Measurements from ENCODE around the gene CDX2. TPM values are rescaled to one million over a fixed set of nuclear protein-coding genes. Genes with fewer than 3 reads are reported as not detected.
A peak's percentile ranks its signal among the peaks of the same experiment; 100 is the strongest.
"Not testable (repeated sequence)": the region's sequence is repeated elsewhere in the genome, so short reads cannot be mapped to it uniquely, and the experiment has no call there.

CDX2 gene
- total RNA-seq, 1 donor from 2014 or later: not detected

DNA sequence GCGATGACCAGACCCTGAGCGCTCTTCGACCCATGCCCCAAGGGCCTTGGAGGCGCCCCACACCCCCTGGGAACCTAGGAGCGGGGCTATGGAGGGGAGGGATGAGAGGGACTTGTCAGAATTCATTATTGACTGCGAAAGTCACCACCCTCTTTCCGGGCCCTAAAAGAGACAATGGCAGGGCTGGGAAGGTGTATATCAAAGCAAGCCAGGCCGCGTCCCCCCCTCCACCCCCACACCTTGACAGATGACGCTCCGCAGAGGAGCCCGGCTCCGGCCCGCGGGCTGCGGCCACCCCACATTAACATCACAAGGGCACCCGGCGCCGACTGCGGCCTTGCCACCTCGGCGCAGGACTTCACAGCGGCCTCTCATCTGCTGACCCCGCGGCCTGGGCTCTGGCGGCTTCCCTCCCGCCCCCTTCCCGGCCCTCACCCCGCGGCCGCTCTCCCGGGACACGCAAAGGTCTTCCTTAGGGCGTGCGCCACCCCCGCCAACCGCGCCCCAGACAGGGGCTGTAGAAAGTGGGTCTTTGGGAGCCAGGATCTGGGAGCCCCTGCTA, 2.4 kb downstream of the CDX2 start:
- DNase-seq (ENCODE audit: low spot score): no peak
- Mint-ChIP-seq H3K4me1 (ENCODE audit: low read depth) (no peaks in the 10 kb centered on the region), H3K9me3 (no peaks in the 10 kb centered on the region), H3K4me3 (ENCODE audit: low read depth) (no peak overlapping the region), H3K27ac (no peak overlapping the region), H3K27me3 (ENCODE audit: low read depth) (peaks cover 83% of the 10 kb centered on the region), H3K36me3 (ENCODE audit: low read depth) (no peaks in the 10 kb centered on the region)
- intact Hi-C loops (cut with micrococcal nuclease): loop anchor here (2.0 to 5.0 kb wide), 2 partner anchors 44 to 144 kb away; no protein-coding TSS in a partner anchor

DNA sequence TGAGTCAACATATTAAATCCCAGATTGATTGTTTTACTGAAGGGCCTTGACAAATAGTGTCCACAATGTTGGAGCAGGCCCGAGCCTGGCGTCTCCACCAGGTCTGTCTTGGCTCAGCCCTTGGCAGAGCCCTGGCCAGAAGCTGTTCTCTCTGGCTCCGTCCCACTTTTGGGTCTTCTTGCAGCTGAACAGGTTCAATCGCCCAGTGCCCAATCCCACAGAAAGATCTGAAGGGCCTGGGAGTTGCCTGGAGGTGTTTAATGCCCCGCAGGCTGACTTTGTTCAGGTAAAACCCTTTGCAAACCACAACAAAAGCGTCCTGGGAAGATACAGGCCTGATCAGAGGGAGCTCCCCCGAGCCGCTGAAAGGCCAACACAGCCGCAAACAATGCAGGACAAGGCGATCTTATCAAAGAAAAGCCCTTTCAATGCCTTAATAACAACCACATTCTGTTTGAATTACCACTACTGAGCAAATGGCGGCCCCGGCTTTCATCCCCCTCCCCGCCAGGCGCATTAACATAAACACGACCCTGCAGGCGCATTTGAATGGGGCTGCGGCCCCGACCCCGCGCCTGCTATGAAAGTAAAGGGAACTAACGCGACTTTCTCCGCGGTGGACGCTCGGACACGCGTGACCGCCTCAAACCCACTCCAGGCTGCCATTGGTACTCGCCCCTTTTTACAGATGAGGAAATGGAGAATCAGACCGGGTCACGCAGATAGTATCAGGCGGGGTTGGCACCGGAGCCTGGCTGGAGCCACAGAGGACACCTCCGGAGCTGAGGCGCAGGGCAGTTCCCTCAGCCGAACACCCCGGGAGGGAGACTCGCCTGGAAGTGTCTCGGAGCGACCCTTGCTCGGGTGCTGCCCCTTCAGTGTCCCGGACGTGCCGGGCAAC, 3.1 kb downstream of the CDX2 start:
- Mint-ChIP-seq H3K4me3 (ENCODE audit: low read depth) (no peak overlapping the region), H3K4me1 (ENCODE audit: low read depth) (no peaks in the 10 kb centered on the region), H3K9me3 (no peaks in the 10 kb centered on the region), H3K36me3 (ENCODE audit: low read depth) (no peaks in the 10 kb centered on the region), H3K27me3 (ENCODE audit: low read depth) (peaks cover 83% of the 10 kb centered on the region), H3K27ac (no peak overlapping the region)
- DNase-seq (ENCODE audit: low spot score): no peak
- intact Hi-C loops (cut with micrococcal nuclease): loop anchor here (2.0 to 5.0 kb wide), 2 partner anchors 43 to 144 kb away; no protein-coding TSS in a partner anchor

- intact Hi-C loops (cut with micrococcal nuclease): loop anchor here (5.0 kb wide), 1 partner anchor 143 kb away; no protein-coding TSS in a partner anchor
- H3K9me3 Mint-ChIP-seq: no peaks in the 10 kb centered on the region
- H3K36me3 Mint-ChIP-seq (ENCODE audit: low read depth): no peaks in the 10 kb centered on the region
- H3K27me3 Mint-ChIP-seq (ENCODE audit: low read depth): peaks cover 81% of the 10 kb centered on the region
- H3K4me3 Mint-ChIP-seq (ENCODE audit: low read depth): no peak overlapping the region
- no peak for DNase-seq (ENCODE audit: low spot score)
- no peak overlapping the region for H3K27ac Mint-ChIP-seq
- peaks cover 2% of the 10 kb centered on the region for H3K4me1 Mint-ChIP-seq (ENCODE audit: low read depth)
Observed at GRCh38 chr13:27965343-27965739, 3.8 kb downstream of the CDX2 start.

GRCh38 chr13:27964741-27965323, 4.3 kb downstream of the CDX2 start:
- Mint-ChIP-seq H3K9me3 (no peaks in the 10 kb centered on the region), H3K4me3 (ENCODE audit: low read depth) (no peak overlapping the region)
- intact Hi-C loops (cut with micrococcal nuclease): loop anchor here (5.0 kb wide), 1 partner anchor 143 kb away; no protein-coding TSS in a partner anchor

DNA sequence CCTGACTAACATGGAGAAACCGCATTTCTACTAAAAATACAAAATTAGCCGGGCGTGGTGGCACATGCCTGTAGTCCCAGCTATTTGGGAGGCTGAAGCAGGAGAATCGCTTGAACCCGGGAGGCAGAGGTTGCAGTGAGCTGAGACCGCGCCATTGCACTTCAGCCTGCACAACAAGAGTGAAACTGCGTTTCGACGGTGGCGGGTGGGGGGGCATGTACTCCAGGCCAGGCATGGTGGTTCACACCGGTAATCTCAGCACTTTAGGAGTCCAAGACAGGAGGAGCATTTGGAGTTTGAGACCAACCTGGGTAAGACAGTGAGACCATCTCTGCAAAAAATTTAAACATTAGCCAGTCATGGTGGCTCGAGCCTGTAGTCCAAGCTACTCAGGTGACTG, 4.9 kb downstream of the CDX2 start:
- H3K9me3 Mint-ChIP-seq; H3K27ac Mint-ChIP-seq; H3K4me1 Mint-ChIP-seq (ENCODE audit: low read depth): not testable (repeated sequence)

More at GRCh38 chr13:27964741-27965323, 4.3 kb downstream of the CDX2 start:
- Mint-ChIP-seq H3K36me3 (ENCODE audit: low read depth) (no peaks in the 10 kb centered on the region), H3K4me1 (ENCODE audit: low read depth) (peaks cover 6% of the 10 kb centered on the region), H3K27ac (no peak overlapping the region), H3K27me3 (ENCODE audit: low read depth) (peaks cover 81% of the 10 kb centered on the region)
- no peak for DNase-seq (ENCODE audit: low spot score)

DNA sequence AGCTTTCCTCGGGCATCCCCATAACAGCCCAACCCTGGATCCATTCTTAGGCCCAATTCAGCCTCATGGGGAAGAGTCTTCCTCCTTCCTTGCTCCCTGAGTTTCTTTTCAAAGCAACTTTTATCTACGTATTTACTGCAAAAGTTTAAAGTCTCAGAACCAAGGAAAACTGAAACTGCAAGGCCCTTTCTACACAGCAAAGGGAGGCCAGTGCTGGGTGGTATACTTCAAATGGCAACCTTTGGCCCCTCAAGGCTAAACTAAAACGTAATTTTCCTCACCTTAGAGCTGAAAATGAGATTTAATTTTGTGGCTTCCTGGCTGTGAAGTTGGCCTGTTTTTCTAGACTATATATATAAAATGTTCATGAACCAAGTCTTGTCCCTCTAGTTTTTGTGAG, 5.6 kb downstream of the CDX2 start:
- H3K4me1 Mint-ChIP-seq (ENCODE audit: low read depth): peaks cover 6% of the 10 kb centered on the region
- no peak for DNase-seq (ENCODE audit: low spot score)
- intact Hi-C loops (cut with micrococcal nuclease): no loop called here
- no peaks in the 10 kb centered on the region for H3K36me3 Mint-ChIP-seq (ENCODE audit: low read depth)
- H3K9me3 Mint-ChIP-seq: no peaks in the 10 kb centered on the region
- peaks cover 85% of the 10 kb centered on the region for H3K27me3 Mint-ChIP-seq (ENCODE audit: low read depth)
- no peak overlapping the region for H3K27ac Mint-ChIP-seq
- H3K4me3 Mint-ChIP-seq (ENCODE audit: low read depth): no peak overlapping the region

More for the DNA sequence above, 4.9 kb downstream of the CDX2 start:
- H3K4me3 Mint-ChIP-seq (ENCODE audit: low read depth); DNase-seq (ENCODE audit: low spot score); H3K36me3 Mint-ChIP-seq (ENCODE audit: low read depth); intact Hi-C loops (cut with micrococcal nuclease): not testable (repeated sequence)
- H3K27me3 Mint-ChIP-seq (ENCODE audit: low read depth): peaks cover 81% of the 10 kb centered on the region

GRCh38 chr13:27962982-27963381, 6.1 kb downstream of the CDX2 start:
- Mint-ChIP-seq H3K4me1 (ENCODE audit: low read depth) (peaks cover 6% of the 10 kb centered on the region), H3K36me3 (ENCODE audit: low read depth) (no peaks in the 10 kb centered on the region)

DNA sequence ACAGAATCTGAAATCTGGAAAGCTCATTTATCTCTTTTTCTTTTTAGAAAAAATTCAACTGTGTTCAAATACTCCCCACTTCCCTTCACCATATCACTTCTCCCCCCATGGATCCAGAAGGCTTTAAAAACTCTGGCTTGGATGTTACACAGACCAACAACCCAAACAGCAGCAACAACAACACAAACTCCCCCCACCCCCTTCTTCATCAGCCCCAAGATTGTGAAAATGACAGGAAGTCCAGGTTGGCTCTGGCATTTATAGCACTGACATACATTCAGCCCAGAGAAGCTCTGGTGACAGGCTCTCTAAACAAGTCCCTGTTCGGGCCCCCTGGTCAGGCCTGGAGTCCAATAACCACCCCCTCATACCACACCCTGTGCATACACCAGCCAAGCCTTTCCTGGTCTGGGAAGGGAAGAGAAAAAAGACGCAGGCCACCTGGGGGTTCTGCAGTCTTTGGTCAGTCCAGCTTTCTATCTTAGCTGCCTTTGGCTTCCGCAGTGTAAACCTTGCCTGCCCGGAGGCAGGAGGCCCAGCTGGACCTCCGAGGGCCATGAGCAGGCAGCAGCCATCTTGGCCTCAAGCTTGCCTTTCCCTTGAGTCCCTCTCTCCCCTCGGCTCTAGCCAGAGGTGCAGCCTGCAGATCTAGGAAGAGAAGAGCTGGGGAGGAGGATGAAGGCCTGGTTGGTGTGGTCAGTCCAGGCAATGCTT, 6.8 kb downstream of the CDX2 start:
- no peak for DNase-seq (ENCODE audit: low spot score)
- Mint-ChIP-seq H3K4me3 (ENCODE audit: low read depth) (no peak overlapping the region), H3K4me1 (ENCODE audit: low read depth) (peaks cover 6% of the 10 kb centered on the region), H3K36me3 (ENCODE audit: low read depth) (no peaks in the 10 kb centered on the region), H3K27me3 (ENCODE audit: low read depth) (peaks cover 86% of the 10 kb centered on the region), H3K27ac (no peak overlapping the region), H3K9me3 (no peaks in the 10 kb centered on the region)
- intact Hi-C loops (cut with micrococcal nuclease): no loop called here

More at GRCh38 chr13:27962982-27963381, 6.1 kb downstream of the CDX2 start:
- no peaks in the 10 kb centered on the region for H3K9me3 Mint-ChIP-seq
- no peak overlapping the region for H3K4me3 Mint-ChIP-seq (ENCODE audit: low read depth)
- intact Hi-C loops (cut with micrococcal nuclease): no loop called here
- no peak for DNase-seq (ENCODE audit: low spot score)
- peaks cover 89% of the 10 kb centered on the region for H3K27me3 Mint-ChIP-seq (ENCODE audit: low read depth)
- H3K27ac Mint-ChIP-seq: no peak overlapping the region

GRCh38 chr13:27961227-27962085, 7.7 kb downstream of the CDX2 start:
- H3K27ac Mint-ChIP-seq: no peak overlapping the region
- DNase-seq (ENCODE audit: low spot score): no peak
- H3K4me3 Mint-ChIP-seq (ENCODE audit: low read depth): no peak overlapping the region
- H3K27me3 Mint-ChIP-seq (ENCODE audit: low read depth): peaks cover 87% of the 10 kb centered on the region
- H3K36me3 Mint-ChIP-seq (ENCODE audit: low read depth): no peaks in the 10 kb centered on the region
- intact Hi-C loops (cut with micrococcal nuclease): no loop called here
- H3K9me3 Mint-ChIP-seq: no peaks in the 10 kb centered on the region
- H3K4me1 Mint-ChIP-seq (ENCODE audit: low read depth): peaks cover 6% of the 10 kb centered on the region

DNA sequence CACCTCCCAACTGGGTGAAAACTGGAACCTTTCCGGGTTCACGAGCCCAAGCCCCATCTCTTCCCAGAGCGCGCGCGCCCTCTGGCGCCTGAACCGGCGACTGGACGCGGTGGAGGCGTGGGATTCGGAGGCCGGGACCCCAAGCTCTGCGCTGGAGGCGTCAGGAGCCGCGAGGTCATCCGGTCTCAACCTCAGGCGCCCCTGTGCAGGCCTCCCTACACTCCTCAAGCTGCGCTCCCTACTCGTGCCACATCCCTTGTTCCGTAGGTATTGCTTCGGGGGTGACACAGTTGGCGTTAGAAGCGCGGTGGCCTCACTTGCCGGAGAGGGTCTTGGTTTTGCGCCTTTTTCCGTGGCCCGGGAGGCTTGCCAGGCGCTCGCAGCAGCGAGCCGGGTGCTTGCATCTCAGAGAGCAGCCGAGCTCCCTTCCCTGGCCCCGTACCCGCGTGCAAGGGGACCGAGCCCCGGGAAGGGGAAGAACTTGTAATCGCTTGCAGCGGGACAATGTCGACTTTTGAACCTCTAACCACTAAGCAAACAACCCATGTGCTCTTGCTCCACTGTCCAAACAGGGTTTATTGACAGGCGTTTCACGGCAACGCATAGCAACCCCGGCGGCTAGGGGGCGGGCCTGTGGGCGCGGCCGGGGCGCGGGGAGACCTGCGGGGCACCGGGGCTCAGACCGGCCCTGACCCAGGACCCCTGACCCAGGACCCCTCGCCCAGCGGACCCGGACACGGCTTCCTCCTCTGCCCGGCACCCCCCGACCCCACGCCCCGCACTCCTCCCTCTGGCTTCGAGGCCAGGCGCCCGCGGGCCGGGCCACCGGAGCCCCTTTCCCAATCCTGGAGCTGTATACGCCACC, 8.5 kb downstream of the CDX2 start:
- Mint-ChIP-seq H3K9me3 (no peaks in the 10 kb centered on the region), H3K4me3 (ENCODE audit: low read depth) (peak overlapping the region; percentile 57), H3K36me3 (ENCODE audit: low read depth) (no peaks in the 10 kb centered on the region), H3K27me3 (ENCODE audit: low read depth) (peaks cover 87% of the 10 kb centered on the region), H3K4me1 (ENCODE audit: low read depth) (peaks cover 6% of the 10 kb centered on the region), H3K27ac (no peak overlapping the region)
- intact Hi-C loops (cut with micrococcal nuclease): no loop called here
- DNase-seq (ENCODE audit: low spot score): no peak

DNA sequence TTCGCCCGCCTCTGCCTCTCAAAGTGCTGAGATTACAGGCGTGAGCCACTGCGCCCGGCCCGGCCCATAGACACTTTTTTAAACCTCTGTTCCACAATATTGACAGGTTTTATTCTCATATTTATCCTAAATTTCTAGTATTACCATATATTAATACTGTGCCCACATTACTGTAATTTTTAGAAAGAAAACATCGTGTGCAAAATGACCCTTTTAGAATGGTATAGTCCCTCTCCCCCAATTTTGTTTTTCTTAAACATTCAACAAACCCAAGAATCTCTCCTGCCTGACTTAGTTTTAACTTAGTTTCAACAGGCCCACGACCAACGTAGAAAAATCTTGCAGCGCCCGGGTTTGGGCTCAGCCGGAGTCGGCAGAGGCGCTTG, 9.1 kb downstream of the CDX2 start:
- DNase-seq (ENCODE audit: low spot score): no peak
- intact Hi-C loops (cut with micrococcal nuclease): no loop called here
- Mint-ChIP-seq H3K4me1 (ENCODE audit: low read depth) (peaks cover 6% of the 10 kb centered on the region), H3K27me3 (ENCODE audit: low read depth) (peaks cover 87% of the 10 kb centered on the region), H3K36me3 (ENCODE audit: low read depth) (no peaks in the 10 kb centered on the region), H3K4me3 (ENCODE audit: low read depth) (peak overlapping the region; percentile 57), H3K27ac (no peak overlapping the region), H3K9me3 (no peaks in the 10 kb centered on the region)

All from activated T-helper 2 cell treated with anti-CD3 and anti-CD28 coated beads, Interferon-gamma antibody, Interleukin-2, Interleukin-4, amounts not matched to agents 10 μg/mL and 5 μg/mL and 100 μg/mL, durations not matched to agents 14 hours and 24 hours and 36 hours (primary cell).